Stimulated activated CD4-positive, alpha-beta T cell treated with anti-CD3 and anti-CD28 coated beads, Interleukin-1b, Interleukin-23, amount 100 ng/mL, for 48 hours (primary cell): ENCODE data around the gene SRD5A2.

Source experiments
- DNase-seq: peaks from one replicate; pipeline ENCODE4 v3.0.0-alpha.2; 2020

SRD5A2 gene, protein sequence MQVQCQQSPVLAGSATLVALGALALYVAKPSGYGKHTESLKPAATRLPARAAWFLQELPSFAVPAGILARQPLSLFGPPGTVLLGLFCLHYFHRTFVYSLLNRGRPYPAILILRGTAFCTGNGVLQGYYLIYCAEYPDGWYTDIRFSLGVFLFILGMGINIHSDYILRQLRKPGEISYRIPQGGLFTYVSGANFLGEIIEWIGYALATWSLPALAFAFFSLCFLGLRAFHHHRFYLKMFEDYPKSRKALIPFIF

GRCh38 chr2:31580321-31581117, at the start of gene SRD5A2:
SRD5A2 (minus strand) TSS chr2:31580938; CDS start chr2:31580900, 38 bp downstream.
- DNase-seq: no peak

DNA sequence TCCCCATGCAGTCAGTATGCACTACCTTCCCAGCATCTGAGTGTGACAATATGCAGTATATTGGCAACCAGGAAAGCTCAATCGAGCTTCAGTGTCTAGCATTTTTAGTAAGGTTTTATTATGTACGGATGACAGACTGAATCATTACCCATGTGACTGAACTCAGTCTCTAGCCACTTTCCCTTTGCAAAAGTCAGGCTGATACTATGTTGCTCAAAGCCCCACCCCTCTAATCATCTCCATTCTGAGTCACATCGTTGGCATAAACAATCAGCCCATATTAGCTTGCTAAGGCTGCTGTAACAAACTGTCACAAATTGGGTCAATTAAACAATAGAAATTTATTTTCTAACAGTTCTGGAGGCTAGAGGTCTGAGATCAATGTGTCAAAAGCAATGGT, 25.8 kb upstream of the SRD5A2 start:
- no peak for DNase-seq

- no peak for DNase-seq
Observed at GRCh38 chr2:31598694-31599093, 18.0 kb upstream of the SRD5A2 start.

GRCh38 chr2:31586230-31586629, 5.5 kb upstream of the SRD5A2 start:
- DNase-seq: no peak

- no peak for DNase-seq
Observed at GRCh38 chr2:31581124-31581795, 522 bp upstream of the SRD5A2 start.

- no peak for DNase-seq
Observed at GRCh38 chr2:31579996-31580320, 780 bp downstream of the SRD5A2 start.

GRCh38 chr2:31578316-31578715, 2.4 kb downstream of the SRD5A2 start:
- no peak for DNase-seq

GRCh38 chr2:31577143-31577542, 3.6 kb downstream of the SRD5A2 start:
- no peak for DNase-seq

DNA sequence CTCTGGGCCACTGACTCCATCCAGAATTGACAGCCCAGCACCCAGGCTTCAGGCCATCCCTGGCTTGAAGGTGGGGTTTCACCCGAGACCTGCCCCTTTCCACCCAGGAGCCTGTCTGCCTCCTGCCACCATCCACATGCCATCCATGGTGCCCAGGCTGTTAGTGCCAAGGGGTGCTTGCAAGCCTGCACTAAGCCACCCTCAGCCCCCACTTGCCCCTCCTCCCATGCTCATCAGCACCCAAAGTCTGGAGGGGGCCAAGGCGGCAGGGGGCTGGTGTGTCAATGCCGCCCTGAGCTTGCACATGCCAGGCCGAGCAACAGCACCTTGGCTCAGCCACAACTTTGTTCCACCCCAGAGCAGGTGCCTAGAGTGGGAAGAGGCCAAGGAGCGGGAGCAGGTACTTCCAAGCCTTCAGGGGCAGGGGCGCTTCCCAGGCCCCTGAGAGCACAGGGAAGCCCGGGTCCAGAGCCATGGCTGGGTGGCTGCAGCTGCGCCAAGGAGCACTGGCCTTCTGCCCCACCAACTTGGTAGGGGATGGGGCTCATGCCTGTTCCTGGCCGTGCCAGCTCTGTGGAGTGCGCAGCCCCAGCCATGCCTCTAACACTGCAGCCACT, 12.0 kb downstream of the SRD5A2 start:
- DNase-seq: no peak

DNA sequence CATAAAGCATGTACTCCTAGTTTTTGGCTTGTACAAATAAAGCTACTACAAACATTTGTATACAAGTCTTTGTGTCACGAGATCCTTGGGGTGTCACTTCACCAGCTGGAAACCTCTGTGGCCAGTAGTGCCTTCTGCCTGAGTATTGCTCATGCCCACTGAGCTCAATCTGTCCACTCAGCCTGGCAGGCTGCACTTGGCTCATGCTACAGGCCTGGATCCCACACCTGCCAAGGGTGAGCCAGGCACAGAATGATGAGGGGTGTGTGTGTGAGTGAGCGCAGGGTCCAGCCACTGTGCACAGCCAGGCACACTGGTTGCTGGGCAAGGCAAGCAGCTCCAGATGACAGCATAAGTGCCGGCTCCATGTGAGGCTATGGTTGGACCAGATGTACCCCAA, 13.1 kb downstream of the SRD5A2 start:
- DNase-seq: no peak

DNA sequence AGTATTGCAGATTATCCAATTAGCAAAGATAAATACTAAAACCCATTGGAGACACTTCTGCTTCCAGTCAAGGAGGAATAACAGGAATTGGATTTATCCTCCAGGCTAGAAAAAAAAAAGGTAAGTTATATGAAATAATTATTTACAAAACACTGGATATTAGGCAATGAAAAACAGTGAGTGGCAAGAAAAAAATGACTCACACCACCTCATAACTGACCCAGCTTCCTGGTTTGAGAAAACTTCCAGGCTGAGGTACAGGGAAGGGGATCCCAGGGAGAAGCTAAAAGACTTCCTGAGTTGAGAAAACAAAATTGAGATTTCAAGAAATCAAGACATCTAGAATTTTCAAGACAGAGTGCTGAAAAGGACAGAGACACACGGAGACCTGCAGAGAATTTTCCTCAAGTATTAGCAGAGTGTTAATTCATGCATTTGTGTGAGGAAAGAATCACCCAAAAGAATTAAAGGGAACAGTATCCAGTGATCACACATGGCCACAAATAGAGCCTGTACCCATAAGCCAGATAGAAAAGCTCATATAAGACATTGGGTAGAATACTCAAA, 17.4 kb downstream of the SRD5A2 start:
- DNase-seq: no peak

- no peak for DNase-seq
Observed at GRCh38 chr2:31561823-31562222, 18.9 kb downstream of the SRD5A2 start.

- no peak for DNase-seq
Observed at GRCh38 chr2:31558401-31559295, 22.1 kb downstream of the SRD5A2 start.

GRCh38 chr2:31556940-31557339, 23.8 kb downstream of the SRD5A2 start:
- no peak for DNase-seq

- DNase-seq: no peak
Observed at GRCh38 chr2:31555967-31556706, 24.6 kb downstream of the SRD5A2 start.

DNA sequence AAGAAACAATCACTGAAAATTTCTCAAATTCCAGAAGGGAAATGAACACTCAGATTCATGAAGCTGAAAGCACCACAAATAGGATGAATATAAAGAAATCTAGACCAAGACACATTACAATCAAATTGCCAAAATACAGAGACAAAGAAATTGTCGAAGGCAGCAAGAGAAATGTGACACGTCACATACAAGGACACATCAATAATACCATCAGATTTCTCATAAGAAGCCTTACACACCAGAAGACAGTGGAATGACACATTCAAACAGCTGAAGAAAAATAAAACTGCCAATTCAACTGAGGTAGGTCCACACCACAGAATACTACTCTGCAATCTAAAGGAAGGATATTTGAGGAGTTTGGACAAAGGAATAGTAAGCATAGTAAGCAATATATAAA, 27.4 kb downstream of the SRD5A2 start:
- no peak for DNase-seq

DNA sequence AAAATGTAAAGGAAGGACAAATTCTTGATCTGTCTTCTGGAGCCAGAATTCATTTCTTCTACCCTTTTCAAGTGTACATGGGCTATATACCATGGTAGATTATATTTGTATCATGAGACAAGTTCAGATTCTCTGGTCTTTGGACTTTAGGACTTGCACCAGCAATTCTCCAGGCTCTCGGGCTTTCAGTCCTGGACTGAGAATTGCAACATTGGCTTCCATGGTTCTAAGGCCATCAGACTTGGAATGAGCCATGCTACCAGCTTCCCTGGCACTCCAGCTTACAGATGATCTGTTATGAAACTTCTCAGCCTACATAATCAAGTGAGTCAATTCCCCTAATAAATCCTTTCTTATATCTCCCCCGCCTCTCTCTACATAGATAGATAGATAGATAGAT, 33.3 kb downstream of the SRD5A2 start:
- DNase-seq: no peak

DNA sequence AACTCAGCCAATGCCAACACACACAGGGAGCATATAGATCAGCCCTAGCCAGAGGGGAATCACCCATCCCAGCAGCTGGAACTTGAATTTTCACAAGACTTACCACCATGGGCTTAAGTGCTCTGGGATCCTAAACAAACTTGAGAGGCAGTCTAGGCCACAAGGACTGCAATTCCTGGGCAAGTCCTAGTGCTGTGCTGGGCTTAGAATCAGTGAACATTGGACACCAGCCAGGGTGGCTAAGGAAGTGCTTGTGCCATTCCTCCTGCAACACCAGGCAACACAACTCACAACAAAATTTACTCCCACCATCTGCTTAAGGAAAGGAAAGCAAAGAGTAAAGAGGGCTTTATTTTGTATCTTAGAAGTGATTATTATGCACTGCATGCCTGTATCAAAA, 38.9 kb downstream of the SRD5A2 start:
- no peak for DNase-seq

DNA sequence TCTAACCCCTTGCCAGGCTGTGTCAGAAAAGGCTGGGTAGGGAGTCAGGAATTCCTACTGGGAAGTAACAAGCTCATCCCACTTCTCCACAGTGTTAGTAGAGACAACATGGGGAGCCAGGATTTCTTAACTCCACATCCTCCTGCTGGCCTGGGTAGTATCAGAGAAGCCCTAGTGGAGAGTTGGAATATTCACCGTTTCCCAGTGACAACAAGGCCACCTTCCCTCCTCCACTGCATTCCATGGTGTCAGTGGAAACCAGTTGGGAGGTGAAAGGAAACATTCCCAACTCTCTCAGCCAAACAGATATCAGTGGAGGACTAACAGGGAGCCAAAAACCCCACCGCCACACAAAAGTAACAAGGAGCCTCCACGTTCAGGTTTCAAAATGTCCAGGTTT, 41.2 kb downstream of the SRD5A2 start:
- DNase-seq: no peak

DNA sequence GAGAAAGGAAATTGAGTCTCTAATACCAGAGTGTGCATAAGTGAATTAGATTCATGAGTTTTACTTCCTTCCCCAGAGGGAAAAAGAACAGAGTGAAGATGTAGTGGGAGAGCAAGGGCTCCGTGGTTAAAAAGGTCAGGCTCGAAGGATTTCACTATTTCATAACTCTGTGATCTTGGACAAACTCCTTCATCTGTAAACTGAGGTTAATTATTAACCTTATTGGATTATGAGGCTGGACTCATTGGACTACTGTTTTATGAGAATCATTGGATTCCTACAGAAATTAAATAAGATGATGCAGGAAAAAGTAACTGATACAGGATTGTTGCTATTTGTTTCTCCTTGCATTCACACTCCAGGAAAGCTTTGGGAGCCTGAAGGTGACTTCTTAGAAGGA, 45.0 kb downstream of the SRD5A2 start:
- no peak for DNase-seq

- DNase-seq: no peak
Observed at GRCh38 chr2:31534636-31535035, 46.1 kb downstream of the SRD5A2 start.

- no peak for DNase-seq
Observed at GRCh38 chr2:31533036-31533435, 47.7 kb downstream of the SRD5A2 start.
